SK-N-SH (cell line): ENCODE results near the gene SPON1.

Experiments used
- CHD2 ChIP-seq: fragments of 150-350 bp; IDR thresholded peaks from 2 replicates; pipeline ENCODE4 v1.6.1; 2018; ENCODE audit warnings: low read length; ENCODE audit not compliant: partially characterized antibody
- FOXJ3 ChIP-seq: sonication (generic); formaldehyde crosslinking; IDR thresholded peaks from 2 replicates; pipeline ENCODE4 v1.5.1; 2020; ENCODE audit warnings: mild to moderate bottlenecking, missing genetic modification reagents
- GABPA ChIP-seq: IDR thresholded peaks from 2 replicates; pipeline ENCODE4 v1.4.0; 2012; ENCODE audit warnings: low read depth, mild to moderate bottlenecking
- MXI1 ChIP-seq: IDR thresholded peaks from 2 replicates; pipeline ENCODE4 v1.6.1; 2012; ENCODE audit warnings: mild to moderate bottlenecking, low read depth, low read length, improper control_type of control experiment
- SIN3A ChIP-seq: IDR thresholded peaks from 2 replicates; pipeline ENCODE4 v1.6.1; 2012; ENCODE audit warnings: low read depth, mild to moderate bottlenecking, low read length, moderate library complexity, borderline replicate concordance
- TEAD4 ChIP-seq: IDR thresholded peaks from 2 replicates; pipeline ENCODE4 v1.4.0; 2012; ENCODE audit warnings: mild to moderate bottlenecking, borderline replicate concordance; ENCODE audit not compliant: insufficient read depth
- TF ChIP-seq, protein P1 (sequence below): fragments of 200-600 bp; sonication (generic); IDR thresholded peaks from 2 replicates; pipeline ENCODE4 v1.6.1; 2017; ENCODE audit warnings: antibody characterized with exemption, mild to moderate bottlenecking, moderate library complexity

DNA sequence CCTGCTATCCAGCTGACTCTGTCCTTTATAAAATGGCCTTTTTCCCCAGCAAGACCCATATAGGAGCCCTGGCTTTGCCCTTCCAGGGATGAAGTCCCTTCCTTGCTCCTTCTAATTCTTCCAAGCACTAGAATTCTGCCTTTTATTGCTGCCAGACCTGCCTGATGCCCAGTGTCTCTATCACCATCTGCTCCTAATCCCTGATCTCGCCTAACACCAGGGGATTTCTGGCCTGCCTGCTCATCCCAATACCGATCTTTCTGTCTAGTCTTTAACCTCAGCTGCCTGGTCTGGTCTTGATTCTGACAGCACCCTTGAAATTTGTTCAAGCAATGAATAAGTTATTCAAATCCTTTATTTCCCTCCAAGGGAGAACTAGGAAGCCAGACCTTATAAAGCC lies 150.2 kb downstream of the SPON1 start:
- TF ChIP-seq, protein P1, sequence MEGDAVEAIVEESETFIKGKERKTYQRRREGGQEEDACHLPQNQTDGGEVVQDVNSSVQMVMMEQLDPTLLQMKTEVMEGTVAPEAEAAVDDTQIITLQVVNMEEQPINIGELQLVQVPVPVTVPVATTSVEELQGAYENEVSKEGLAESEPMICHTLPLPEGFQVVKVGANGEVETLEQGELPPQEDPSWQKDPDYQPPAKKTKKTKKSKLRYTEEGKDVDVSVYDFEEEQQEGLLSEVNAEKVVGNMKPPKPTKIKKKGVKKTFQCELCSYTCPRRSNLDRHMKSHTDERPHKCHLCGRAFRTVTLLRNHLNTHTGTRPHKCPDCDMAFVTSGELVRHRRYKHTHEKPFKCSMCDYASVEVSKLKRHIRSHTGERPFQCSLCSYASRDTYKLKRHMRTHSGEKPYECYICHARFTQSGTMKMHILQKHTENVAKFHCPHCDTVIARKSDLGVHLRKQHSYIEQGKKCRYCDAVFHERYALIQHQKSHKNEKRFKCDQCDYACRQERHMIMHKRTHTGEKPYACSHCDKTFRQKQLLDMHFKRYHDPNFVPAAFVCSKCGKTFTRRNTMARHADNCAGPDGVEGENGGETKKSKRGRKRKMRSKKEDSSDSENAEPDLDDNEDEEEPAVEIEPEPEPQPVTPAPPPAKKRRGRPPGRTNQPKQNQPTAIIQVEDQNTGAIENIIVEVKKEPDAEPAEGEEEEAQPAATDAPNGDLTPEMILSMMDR, result no peak
- no peak for TF ChIP-seq GABPA
- no peak for TF ChIP-seq SIN3A
- TF ChIP-seq TEAD4, result no peak
- TF ChIP-seq CHD2, result no peak
- no peak for TF ChIP-seq MXI1
- no peak for TF ChIP-seq FOXJ3
